ENCODE results near the gene SNF8. TPM values are rescaled to one million over a fixed set of nuclear protein-coding genes. Genes with fewer than 3 reads are reported as not detected.

Gene SNF8
- total and polyA plus RNA-seq, 2 donors (not counting 3 experiments of a cell fraction or from before 2014, with no cell fraction given) = 166 to 194 TPM

Small RNA genes lying within 50 kb of the gene (small RNA-seq; reads per million reads assigned to genes)
- gene AC068531.1 (ENCODE audit: insufficient read depth, insufficient read length, low read depth, low replicate concordance) (not detected), gene RF00263 (ENCODE audit: insufficient read depth, insufficient read length, low read depth, low replicate concordance) (not detected), gene RF01210 (ENCODE audit: insufficient read depth, insufficient read length, low read depth, low replicate concordance) (not detected), gene RNU1-42P (ENCODE audit: insufficient read depth, insufficient read length, low read depth, low replicate concordance) (not detected)

Other genes with a start within 250 kb of the SNF8 start
- not detected in 2 replicates for gene PRAC1, start 222.3 kb downstream of the SNF8 start, total RNA-seq
- gene PRAC1, start 222.3 kb downstream of the SNF8 start, polyA plus RNA-seq = not detected in 2 replicates
- not detected in 2 replicates for gene PRAC2, start 221.7 kb downstream of the SNF8 start, total RNA-seq
- not detected in 2 replicates for gene PRAC2, start 221.7 kb downstream of the SNF8 start, polyA plus RNA-seq
- gene HOXB13, start 216.1 kb downstream of the SNF8 start, total RNA-seq = not detected in 2 replicates
- gene HOXB13, start 216.1 kb downstream of the SNF8 start, polyA plus RNA-seq = not detected in 2 replicates
- gene TTLL6, start 127.6 kb downstream of the SNF8 start, total RNA-seq = not detected in 2 replicates
- not detected in 2 replicates for gene TTLL6, start 127.6 kb downstream of the SNF8 start, polyA plus RNA-seq
- gene CALCOCO2, start 113.8 kb downstream of the SNF8 start, total RNA-seq = 52.1 and 64.9 TPM in 2 replicates
- 20.6 and 22.0 TPM in 2 replicates for gene CALCOCO2, start 113.8 kb downstream of the SNF8 start, polyA plus RNA-seq
- gene ATP5MC1, start 52.1 kb downstream of the SNF8 start, total RNA-seq = 93.8 and 95.1 TPM in 2 replicates
- gene ATP5MC1, start 52.1 kb downstream of the SNF8 start, polyA plus RNA-seq = 704 and 802 TPM in 2 replicates
- 95.1 and 104 TPM in 2 replicates for gene UBE2Z, start 36.4 kb downstream of the SNF8 start, total RNA-seq
- 106 and 117 TPM in 2 replicates for gene UBE2Z, start 36.4 kb downstream of the SNF8 start, polyA plus RNA-seq
- not detected in 2 replicates for gene GIP, start 23.8 kb upstream of the SNF8 start, total RNA-seq
- gene GIP, start 23.8 kb upstream of the SNF8 start, polyA plus RNA-seq = not detected in 2 replicates
- 91.7 and 99.5 TPM in 2 replicates for gene IGF2BP1, start 52.5 kb upstream of the SNF8 start, total RNA-seq
- gene IGF2BP1, start 52.5 kb upstream of the SNF8 start, polyA plus RNA-seq = 8.6 and 9.5 TPM in 2 replicates
- gene B4GALNT2, start 187.9 kb upstream of the SNF8 start, total RNA-seq = 0.11 and 0.14 TPM in 2 replicates
- gene B4GALNT2, start 187.9 kb upstream of the SNF8 start, polyA plus RNA-seq = not detected in 2 replicates